Fibroblast of skin of scalp (primary cell): ENCODE results near the gene KLC4.
"Not testable (repeated sequence)": the region's sequence is repeated elsewhere in the genome, so short reads cannot be mapped to it uniquely, and the experiment has no call there.

Experiments
- DNase-seq: peaks from one replicate; pipeline ENCODE4 v3.0.0-alpha.2; 2013

Gene KLC4

DNA sequence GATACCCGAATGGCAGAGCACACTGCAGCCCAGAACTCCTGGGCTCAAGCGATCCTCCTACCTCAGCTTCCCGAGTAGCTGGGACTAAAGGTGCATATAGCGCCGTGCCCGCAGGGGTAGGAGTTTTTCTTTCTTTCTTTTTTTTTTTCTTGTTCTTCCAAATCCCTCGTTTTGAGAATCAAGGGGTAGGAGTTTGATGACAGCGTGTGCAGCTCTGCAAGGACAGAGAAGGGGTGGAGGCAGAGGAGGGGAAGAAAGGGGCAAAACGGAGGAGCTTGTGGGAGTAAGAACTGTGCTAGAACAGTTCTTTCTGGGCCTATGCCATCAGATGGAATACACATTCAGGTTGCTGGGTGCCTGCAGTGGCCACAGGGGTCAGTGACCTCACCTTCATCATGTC, 22.7 kb upstream of the KLC4 start:
- DNase-seq: no peak

DNA sequence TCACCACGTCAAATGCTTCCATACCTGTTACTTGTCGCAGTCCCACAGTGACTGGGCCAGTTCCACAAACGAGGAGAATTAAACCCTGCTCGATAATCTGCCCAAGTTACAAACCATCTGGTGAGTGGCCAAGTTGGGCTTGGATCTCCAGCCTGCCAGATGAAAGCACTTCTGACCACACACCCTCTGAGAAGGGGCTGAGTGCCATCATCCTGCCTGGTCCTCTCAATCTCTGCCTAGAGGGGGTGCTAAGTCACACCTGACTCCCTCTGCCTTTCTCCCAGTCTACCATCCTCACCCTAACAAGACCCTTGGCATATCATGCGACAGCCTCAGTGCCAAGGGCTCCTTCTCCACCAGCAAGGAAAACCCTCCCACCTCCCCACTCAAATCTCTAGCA, 22.2 kb upstream of the KLC4 start:
- DNase-seq: no peak

DNA sequence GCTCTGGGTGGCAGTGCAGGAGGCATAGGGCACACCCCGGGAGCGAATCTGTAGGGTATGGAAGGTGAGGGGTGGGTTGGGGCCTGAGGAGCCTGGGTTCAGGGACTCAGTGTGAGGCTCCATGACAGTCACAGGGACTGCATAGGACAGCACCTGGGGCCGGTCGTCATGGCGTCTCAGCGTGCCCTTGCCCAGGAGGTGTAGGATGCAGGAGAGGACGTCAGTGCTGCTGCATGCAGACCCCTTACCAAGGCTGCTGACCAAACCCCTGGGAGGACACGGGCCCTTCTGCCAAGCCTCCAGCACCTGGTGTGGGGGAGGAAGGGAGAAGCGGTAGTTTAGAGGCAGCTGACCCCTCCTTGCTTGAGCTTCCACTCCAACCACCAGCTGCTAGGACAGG, 21.7 kb upstream of the KLC4 start:
- no peak for DNase-seq

DNA sequence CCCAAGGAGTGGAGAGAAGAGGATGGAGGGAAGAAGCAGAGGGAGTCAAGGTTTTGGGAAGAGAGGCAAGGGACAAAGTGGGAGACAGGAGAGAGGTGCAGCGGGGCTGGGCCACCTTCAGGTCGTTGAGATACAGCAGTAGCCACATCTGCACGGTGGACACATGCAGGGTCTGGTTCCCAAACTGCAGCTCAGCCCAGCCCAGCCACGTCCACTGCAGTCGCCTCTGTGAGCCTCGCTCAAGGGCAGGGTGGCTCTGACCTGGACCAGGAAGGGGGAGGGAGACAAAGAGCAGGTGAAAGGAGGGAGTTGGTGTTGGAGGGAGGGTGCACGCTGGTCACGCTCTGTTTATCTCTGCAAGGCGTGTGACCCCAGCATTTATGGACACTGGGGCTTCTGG, 20.7 kb upstream of the KLC4 start:
- DNase-seq: no peak

DNA sequence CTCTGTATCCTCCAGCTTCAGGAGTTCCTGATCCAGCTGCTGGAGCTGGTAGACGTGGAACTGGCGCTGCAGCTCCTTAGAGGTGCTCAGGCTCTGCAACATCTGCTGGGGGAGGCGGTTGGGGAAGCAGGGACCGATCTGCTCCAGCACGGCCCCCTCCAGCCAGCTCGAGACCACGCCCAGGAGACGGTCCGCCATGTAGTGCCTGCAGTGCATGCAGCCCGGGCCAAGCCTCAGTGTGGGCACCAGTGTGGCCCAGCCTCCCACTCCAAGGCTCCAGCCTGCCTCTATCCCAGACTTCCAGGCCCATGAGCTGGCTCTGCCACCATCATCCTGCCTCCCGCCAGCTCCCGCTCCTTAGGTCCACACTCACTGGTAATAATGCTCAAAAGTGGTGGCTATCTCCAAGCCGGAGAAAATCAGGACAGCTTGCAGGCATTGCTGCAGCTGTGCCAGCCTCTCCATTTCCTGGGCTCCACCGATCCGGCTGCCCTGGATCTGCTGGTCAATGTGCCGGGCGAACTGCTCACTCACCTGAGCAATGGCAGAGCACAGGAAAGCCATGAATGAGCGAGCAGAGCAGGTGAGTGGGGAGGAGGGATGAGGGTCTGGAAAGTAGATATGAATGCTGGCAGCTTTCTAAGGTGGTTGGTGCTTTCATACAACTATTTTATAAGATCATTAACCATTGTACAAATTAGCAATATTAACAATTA, 18.7 kb upstream of the KLC4 start:
- no peak for DNase-seq

DNA sequence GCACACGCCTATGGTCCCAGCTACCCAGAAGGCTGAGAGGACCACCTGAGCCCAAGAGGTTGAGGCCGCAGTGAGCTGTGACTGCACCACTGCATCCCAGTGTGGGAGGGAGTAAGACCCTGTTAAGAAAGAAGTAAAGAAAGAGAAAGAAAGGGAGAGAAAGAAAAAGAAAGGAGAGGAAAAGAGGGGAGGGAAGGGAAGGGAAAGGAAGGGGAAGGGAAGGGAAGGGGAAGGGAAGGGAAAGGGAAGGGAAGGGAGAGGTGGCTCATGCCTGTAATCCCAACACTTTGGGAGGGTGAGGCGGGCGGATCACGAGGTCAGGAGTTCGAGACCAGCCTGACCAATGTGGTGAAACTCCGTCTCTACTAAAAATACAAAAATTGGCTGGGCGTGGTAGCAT, 18.0 kb upstream of the KLC4 start:
- DNase-seq: not testable (repeated sequence)

DNA sequence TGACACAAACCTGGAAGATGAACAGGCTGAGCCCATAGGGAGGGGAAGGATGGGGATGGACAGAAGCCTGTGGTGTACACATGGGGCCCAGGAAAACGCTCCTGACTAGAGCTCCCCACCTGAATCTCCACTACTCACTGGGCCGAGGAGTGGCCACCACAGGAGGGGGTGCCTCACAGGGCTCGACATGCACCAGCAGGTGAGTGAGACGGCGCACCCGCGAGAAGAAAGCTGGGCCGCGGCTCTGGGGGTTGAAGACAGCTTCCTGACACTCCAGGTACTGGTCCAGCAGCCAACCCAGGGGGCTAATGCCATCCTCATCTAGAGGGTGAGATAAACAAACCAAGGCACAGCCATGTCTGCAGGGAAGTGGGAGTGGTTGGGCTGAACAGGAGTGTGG, 16.1 kb upstream of the KLC4 start:
- DNase-seq: no peak

DNA sequence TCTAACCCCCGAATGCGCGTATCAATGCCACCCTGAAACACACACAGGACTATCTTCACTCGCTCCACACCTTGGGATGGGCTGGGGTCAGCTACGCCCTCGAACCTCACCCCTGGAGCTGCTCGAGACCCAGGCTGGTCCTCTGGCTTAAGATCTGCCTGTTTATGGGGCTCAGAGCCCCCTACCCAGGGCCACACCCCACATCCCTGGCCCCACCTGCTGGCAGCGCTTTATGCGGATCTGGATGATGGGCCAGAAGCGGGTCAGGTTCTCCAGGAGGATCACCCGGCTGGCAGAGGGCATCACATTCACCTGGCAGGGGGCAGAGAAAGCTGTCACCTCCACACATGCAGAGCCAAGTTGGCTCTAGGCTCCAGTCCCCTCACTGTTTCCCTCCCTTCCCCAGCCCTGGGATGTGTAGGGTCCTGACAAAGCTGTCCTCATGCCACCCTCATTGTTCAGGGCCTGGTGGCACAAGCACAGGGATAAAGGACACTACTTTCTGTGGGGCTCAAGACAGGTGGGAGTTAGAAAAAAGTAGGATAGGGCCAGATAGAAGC, 14.0 kb upstream of the KLC4 start:
- DNase-seq: no peak

DNA sequence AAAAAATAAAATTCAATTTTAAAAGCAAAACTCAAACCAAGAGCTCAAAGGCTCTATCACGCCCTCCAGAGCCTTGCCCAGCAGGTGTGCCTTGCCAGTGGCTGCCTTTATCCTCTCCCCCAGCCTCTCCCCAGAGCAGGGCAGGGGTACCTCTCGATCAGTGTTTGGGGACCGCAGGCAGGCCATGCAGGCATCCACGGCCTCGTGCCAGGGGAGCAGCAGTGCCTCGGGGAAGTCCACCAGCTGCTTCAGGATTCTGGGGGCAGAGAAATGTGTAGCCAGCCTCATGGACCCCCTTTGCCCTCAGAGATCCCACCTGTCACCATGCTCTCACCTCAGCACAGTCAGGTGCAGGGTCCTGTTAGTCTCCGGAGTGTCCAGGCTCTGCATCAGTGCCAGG, 11.4 kb upstream of the KLC4 start:
- no peak for DNase-seq

DNA sequence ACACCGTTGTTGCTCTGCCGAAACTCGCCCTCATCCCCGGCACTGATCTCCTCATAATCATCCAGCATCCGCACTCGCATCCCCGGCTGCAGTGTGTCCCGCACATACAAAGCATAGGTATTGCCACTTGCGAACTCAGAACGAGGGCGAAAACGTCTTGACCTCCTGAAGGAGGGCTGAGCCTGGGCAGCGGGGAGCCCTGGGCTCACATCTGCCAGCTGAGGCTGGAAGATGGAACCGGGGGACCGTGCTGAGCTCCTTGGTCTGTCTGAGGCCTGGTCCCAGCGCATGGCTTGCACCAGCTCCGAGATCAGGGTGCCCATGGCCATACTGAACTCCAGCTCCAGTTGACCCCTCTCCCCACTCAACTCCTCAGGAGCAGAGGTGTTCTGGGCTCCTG, 8.4 kb upstream of the KLC4 start:
- DNase-seq: no peak

DNA sequence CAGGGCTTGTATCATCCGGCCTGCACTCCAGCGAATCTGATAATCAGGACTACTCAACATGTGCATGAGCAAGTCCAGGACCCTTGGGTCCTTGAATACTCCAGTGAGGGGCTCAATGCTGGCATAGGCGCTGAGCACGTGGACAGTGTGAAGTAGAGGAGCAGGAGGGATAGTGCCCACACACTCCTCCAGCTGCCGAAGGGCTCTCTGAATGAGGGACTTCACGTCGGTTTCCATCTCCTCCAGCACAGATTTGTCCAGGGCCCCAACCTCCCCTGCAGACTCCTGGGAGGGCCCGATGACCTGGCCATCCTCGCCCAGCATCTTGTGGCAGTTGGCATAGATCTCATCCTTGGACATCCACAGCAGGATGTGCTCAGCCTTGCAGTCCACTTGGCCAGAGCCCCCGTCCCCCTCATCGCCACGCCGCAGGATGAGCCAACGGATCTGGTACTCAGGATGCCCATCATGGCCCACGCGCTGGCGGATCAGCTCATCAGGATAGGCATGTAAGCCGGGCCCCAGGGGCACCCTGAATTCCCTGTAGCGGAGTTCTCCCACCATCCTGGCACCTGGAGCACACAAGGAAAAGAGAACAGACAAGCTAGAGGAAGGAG, 7.1 kb upstream of the KLC4 start:
- no peak for DNase-seq

DNA sequence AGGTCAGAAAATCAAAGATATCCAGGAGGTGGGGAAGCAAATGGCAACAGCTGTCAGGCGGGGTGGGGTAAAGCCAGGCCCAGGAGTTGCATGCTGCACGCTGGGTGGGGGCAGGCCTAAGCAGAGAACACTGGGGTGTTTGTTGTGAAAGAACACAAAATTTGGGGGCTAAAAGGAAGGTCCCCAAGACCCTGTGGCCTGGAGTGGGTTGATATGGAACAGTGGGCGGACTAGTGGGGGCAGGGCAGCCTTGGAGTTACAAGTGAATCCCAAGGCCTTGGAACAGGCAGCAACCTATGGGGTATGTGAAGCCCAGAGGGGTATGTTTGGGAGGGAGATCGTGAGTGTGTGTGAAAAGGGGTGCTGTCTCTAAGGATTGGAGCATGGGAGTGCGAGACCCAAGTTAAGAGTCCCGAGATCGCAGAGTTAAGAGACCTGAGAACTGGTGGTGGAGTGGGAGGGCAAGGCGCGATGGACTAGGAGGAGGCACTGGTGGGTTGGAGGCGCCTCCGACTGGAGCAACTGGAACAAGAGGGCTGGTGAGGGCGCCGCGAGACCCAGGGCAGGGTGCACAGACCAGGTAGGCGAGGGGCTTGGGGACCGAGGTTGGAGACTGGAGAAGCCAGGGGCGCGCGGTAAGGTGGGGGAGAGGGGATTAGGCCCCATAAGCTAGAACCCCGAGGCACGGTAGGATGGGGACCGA, 6.4 kb upstream of the KLC4 start:
- peak; percentile 27 for DNase-seq

DNA sequence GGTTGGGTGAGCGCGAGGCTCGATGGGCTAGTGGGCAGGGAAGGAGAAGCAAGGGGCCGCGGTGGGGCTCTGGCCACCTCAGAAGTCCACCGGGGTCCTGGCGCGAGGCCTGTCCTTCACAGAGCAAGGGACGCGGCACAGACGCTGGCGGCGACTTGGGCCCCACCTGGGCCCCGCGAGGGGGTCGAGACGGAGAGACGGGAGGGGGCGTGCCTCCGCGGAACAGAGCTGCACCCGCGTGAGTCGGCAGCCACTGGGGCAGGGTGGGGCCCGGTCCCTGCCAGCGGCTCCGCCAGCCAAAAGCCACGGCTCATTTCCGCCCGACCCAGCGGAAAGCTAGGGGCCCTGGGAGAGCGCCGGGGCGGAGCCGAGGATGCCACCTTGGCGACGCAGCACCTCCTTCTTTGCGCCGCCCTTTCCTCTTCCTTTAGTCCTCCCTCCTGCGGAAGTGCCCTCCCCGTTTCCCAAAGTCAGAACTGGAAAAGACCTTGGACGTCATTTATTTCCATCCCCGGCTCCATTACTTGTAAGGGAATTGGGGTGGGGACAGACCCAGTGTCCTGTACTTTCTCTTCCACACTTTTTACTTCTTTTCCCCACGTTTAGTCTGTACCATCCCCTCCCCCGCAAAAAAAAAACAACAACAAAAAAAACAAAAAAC, 5.8 kb upstream of the KLC4 start, which contains the start of gene CUL7:
Gene CUL7, minus strand, starts transcription at position 307 of the 661 bp plus-strand sequence. CDS start 1,063 bp downstream, outside the sequence.
- peak; percentile 97 for DNase-seq

DNA sequence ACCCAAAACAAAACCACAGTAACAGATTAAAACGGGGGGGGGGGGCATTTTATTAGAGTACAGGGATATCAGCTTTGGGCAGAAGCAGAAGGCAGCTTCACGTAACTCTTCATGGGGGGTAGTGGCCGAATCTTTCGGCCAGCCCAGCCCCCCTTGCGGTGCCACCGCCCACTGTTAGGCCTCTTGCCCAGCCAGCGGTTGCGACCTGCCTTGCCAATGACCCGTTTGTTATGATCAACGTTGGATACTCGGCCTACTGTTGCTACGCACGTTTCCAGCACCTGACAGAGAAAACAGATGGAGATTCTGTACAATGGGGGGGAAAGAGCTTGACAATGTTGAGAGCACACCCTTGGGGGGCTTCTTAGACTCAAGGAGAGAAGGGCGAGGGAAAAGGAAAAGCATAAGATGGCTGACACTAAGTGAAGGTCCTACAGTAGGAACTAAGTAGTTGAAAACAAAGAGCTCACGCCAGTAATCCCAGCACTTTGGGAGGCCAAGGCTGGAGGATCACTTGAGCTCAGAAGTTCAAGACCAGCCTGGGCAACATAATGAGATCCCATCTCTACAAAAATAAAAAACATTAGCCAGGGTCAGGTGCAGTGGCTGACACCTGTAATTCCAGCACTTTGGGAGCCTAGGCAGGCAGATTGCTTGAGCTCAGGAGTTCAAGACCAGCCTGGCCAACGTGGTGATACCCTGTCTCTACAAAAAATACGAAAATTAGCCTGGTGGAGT, 5.1 kb upstream of the KLC4 start:
- DNase-seq: no peak

DNA sequence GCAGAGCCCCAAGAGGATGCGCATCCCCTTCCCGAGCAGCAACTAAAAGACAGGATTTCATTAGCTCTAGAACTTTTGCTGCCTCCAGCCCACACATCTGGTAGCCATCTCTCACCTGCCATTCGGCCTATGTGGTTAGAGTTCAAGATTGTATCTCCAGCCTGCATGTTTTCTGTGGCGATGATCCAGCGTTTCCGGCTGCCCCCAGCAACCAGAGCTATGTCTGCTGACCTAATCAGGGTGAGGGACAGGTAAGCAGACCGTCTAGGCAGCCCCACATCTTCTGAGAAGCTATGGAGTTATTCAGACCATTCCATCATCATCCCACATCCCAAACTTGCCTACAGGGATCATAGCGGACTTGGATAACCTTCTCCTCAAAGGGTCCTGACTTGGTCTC, 3.5 kb upstream of the KLC4 start:
- DNase-seq: no peak

DNA sequence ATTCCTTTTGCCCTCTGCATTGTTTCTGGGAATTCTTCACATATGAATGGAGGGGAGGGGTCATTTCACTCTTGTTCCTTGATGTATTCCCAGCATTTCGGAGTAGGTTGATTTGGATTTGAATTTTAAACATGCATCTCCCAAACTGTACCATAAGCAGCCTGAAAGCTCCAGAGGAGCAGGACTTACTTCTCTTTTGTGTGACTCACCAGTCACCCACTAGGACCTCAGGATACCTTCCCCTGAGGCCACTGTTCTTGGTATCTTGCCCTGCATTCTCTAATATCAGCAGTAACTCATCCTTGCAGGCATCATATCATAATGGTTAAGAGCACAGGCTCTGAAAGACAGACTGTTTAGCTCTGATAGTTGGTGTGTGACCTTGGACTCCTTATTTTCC, 900 bp upstream of the KLC4 start:
- no peak for DNase-seq

DNA sequence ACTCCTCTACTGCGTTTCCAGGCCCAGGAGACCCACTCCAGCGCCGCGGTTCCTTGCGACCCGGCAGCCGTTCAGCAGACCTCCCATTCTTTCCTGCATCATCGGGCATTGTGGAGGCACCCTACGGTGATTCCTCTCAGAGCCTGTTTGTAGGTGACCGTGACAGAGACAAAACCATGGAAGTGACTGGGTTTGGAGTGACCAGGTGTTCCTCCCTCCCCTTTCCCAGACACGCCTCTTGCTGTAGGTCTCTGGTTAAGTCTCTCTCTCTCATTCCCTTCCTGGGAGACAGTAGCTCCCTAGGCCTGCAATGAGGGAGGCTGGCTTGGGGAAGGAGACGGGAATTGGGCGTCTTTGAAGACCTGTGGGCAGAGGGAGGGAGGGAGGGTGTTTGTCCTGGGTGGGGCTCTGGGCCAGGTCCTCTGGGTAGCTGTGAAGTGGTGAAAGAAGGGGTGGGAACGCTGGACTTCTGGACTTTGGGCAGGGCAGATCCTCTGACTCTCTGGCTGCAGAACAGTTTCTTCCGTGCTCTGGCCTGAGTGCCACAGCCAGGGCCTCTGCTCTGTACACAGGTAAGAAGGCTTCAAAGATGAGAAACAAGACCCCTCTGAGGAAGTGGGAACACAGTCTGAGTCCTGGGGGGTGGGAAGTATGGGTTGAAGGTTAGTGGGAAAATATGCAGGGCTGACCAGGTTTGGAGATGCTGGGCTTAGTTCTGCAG, 763 bp downstream of the KLC4 start:
- no peak for DNase-seq

DNA sequence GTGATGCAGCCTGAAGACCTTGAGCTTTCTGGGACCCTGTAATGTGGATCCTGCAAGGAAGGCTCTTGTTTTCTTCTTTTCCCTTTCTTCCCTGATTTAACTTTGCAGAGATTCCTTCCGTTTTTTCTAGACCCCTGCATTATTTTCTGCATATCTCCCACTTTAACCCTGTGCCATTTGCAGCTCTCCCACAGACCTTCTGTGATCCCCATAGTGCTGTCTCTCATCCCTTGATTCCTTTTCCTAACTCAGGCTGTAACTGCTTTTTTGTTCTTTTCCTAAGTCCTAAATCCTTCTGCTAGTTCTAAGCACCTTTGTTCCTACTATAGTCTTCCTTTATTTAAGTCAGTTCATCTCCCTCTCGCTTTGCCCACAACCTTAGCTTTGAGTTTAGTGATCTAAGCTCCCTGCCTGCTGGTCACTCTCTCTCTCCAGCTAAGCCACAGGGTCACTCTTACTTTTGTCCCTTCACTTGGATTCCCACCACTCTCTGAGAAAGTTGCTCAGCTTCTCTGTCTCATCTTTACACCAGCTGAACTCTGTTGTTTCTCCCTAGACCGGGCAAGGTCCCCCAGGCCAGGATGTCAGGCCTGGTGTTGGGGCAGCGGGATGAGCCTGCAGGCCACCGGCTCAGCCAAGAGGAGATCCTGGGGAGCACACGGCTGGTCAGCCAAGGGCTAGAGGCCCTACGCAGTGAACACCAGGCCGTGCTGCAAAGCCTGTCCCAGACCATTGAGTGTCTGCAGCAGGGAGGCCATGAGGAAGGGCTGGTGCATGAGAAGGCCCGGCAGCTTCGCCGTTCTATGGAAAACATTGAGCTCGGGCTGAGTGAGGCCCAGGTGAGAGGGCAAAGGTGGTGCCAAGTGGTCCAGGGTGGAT, 1.6 kb downstream of the KLC4 start:
- DNase-seq: no peak

DNA sequence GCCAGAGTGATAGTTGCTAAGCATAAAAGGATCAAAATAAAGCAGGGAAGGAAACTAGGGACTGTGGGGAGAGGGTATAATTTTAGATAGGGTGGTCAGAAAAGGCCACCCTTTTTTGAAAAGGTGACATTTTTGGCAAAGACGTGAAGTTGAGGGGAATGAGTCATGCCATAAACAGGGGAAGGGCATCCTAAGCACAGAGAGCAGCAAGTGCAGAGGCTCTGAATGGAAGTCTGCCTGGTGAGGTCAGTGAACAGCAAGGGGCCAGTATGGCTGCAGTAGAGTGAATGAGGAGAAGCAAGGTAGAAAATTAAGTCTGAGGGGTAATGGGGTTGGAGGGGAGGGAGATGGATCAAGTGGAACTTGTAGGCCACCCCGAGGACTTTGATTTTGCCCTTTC, 2.4 kb downstream of the KLC4 start:
- no peak for DNase-seq

DNA sequence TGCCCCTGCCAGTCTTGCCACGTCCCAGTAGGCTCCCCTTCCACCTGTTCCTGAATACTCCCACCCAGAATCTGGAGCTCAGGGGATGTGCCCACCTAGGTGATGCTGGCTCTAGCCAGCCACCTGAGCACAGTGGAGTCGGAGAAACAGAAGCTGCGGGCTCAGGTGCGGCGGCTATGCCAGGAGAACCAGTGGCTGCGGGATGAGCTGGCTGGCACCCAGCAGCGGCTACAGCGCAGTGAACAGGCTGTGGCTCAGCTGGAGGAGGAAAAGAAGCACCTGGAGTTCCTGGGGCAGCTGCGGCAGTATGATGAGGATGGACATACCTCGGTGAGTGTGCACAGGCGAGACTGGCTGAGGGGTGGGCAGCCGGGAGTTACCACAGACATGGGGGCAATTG, 3.4 kb downstream of the KLC4 start:
- no peak for DNase-seq
